HG03025 (cell line): Measurements from ENCODE around the gene TRIP10.
A peak's percentile ranks its signal among the peaks of the same experiment; 100 is the strongest.
"Not testable (repeated sequence)": the region's sequence is repeated elsewhere in the genome, so short reads cannot be mapped to it uniquely, and the experiment has no call there.

Source experiments
- ATAC-seq: cut with Tn5 transposase; IDR thresholded peaks from one replicate; pipeline ENCODE4 v1.9.1; 2021; ENCODE audit warnings: mild to moderate bottlenecking, moderate library complexity; ENCODE audit not compliant: unreplicated experiment, low FRiP score

TRIP10 gene

GRCh38 chr19:6739883-6740588 lies 556 bp downstream of the TRIP10 start:
- ATAC-seq = no peak

DNA sequence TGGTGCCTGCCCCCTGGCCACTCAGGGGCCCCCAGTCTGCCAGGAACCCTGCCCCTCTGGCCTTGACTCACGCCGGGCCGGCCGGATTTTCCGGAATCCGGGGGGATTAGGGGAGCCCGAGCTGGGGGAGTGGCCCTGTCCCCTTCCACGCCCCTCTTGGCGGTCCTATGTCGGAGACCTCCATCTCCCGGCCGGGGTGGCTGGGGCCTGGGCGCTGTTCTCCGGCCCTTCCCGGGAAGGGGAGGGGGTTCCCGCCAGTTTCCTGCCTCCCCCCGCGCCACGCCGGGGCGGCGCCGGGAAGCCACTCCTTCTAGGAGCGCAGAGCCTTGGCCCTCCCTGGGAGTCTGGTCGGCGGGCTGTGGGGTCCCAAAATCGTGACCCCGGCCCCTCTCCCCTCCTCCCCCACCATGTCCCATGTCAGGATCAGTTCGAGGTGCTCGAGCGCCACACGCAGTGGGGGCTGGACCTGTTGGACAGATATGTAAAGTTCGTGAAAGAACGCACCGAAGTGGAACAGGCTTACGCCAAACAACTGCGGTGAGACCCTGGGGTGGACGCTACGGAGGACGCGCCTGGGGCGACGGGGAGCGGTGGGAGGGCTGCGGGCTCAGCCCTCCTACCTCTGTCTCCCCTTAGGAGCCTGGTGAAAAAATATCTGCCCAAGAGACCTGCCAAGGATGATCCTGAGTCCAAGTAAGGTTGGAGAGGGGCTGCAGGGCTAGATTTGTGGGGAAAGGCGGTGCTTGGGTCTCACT lies 1.3 kb downstream of the TRIP10 start:
- ATAC-seq = no peak

DNA sequence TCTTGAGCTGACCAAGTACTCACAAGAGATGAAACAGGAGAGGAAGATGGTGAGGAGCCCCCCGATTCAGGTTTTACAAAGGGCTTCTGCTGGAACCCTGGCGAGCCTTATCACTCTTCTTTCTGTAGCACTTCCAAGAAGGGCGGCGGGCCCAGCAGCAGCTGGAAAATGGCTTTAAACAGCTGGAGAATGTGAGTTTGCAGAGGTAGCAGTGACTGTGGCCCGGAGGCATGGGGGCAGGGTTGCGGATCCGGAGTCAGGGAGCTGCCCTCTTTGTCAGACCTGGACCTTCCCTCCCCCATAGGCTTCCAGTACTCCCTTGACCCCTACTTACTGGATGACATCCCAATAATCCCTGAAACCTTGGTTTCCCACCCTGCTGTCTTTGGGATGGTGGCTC lies 3.6 kb downstream of the TRIP10 start:
- ATAC-seq = no peak

DNA sequence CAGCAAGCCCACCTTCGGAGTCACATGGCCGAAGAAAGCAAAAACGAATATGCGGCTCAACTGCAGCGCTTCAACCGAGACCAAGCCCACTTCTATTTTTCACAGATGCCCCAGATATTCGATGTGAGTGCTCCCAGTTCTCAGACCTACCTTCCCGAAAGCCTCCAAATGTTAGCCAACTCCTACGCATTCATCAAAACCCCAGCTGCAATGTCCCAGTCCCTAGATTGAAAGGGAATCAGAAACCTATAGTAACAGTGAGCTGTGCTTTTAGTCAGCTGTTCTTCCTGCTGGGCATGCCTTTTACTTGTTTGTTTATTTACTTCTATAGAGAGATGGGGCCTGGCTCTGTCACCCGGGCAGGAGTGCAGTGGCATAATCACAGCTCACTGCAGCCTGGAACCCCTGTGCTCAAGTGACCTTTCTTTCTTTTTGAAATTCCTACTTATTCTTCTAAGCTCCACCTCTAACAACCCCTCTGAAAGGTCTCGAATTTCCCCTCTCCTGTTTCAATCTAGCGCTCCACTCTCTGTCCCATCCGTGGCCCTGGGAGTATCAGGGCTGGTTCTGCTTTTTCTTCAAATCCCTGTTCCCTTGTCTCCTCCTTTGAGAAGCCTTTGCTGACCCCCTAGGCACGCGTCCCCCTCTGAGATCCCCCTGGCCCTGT lies 4.4 kb downstream of the TRIP10 start:
- no peak for ATAC-seq

DNA sequence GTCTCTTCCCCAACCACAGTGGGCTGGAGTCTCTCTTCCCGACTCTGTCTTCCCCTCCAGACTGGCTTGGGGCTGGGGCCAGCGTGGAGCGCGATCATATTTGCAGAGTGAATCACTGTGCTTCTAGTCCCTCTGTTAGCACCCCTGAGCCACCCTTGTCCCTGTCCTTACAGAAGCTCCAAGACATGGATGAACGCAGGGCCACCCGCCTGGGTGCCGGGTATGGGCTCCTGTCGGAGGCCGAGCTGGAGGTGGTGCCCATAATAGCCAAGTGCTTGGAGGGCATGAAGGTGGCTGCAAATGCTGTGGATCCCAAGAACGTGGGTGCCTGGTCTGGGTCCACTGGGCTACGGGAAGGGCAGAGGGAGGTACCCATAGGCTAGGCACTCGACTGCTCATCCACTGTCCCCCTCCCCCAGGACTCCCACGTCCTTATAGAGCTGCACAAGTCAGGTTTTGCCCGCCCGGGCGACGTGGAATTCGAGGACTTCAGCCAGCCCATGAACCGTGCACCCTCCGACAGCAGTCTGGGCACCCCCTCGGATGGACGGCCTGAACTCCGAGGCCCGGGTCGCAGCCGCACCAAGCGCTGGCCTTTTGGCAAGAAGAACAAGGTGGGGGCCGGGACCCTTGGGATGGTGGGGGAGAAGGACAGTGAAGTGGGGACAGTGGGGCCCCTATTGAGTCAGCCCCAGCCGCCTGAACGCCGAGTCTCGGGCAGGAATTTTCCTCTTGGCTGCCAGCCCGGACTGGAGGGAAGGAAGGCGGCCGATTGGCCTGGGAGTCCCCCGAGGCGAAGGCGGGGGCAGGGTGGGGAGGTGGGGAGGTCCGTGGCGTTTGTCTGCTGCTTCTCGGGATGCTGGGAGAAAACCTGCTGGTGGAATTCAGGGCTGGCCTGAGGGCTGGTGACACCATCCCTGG lies 5.2 kb downstream of the TRIP10 start:
- ATAC-seq = no peak

- ATAC-seq = no peak
These were observed 6.5 kb downstream of the TRIP10 start for GRCh38 chr19:6745965-6746364.

DNA sequence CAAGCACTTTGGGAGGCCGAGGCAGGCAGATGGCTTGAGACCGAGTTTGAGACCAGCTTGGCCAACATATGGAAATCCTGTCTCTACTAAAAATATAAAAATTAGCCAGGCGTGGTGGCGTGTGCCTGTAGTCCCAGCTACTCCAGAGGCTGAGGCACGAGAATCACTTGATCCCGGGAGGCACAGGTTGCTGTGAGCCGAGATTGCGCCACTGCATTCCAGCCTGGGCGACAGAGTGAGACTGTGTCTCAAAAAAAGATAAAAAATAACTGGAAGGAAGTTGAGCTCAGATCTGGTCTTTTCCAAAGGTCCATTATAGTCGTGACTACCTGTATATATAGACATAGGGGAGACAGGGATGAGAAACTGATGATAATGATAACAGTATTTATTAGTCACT lies 9.1 kb downstream of the TRIP10 start:
- not testable (repeated sequence) for ATAC-seq

DNA sequence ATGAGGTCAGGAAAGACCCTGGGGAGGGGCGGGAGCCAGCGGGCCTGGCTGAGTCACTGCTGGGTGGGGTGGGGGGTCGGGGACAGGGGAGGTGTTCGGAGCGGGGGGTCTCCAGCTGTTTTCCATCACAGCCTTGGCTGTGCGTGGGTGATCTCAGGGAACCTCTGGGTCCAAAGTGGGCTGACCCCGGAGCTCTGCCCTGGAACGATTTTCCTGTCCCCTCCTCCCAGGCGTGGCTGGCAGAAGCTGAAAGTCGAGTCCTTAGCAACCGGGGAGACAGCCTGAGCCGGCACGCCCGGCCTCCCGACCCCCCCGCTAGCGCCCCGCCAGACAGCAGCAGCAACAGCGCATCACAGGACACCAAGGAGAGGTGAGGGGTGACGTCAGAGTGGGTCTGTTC lies 10.6 kb downstream of the TRIP10 start:
- no peak for ATAC-seq

- ATAC-seq = no peak
These were observed 11.7 kb downstream of the TRIP10 start for GRCh38 chr19:6751189-6751588.

DNA sequence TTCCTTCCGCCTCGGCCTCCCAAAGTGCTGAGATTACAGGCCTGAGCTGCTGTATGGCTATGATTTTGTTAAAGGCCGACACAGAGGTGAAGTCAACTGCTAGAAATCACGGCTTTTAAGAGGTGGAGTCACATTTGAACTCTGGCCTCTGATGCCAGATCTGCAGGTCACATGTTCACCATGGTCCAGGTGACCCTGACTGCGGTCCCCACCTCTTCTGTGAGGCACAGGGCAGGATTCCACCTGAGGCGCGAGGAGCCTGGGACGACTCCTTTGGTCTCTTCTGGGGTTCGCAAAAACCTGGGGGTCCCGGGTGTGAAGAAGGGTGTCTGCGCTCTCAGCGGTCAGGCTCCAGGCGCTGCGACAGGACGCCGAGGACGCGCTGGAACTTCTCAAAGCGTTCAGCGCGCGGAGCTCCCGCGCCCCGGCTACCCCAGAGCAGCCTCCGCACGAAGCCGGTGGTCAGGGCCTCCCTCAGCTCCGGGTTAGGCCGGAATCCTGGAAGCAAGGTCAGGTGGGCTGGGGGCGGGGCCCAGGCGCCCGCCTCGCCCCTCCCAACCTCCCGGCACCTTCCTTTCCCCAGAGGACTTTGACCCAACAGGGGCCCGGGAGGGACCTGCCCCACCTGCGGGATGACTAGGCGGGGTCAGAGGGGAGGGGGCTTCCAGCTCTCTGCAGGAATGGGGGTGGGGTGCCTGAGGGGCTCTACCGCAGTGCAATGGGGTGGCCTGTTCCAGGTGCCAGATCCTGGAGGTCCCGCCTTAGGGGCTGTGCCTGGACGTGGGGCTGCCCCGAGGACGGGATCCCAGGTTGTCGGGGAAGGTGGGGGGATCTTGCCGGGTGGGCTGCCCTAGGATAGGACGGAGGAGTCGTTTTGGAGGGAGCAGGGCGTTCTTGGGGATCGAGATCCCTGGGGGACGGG lies 13.0 kb downstream of the TRIP10 start:
- no peak for ATAC-seq

DNA sequence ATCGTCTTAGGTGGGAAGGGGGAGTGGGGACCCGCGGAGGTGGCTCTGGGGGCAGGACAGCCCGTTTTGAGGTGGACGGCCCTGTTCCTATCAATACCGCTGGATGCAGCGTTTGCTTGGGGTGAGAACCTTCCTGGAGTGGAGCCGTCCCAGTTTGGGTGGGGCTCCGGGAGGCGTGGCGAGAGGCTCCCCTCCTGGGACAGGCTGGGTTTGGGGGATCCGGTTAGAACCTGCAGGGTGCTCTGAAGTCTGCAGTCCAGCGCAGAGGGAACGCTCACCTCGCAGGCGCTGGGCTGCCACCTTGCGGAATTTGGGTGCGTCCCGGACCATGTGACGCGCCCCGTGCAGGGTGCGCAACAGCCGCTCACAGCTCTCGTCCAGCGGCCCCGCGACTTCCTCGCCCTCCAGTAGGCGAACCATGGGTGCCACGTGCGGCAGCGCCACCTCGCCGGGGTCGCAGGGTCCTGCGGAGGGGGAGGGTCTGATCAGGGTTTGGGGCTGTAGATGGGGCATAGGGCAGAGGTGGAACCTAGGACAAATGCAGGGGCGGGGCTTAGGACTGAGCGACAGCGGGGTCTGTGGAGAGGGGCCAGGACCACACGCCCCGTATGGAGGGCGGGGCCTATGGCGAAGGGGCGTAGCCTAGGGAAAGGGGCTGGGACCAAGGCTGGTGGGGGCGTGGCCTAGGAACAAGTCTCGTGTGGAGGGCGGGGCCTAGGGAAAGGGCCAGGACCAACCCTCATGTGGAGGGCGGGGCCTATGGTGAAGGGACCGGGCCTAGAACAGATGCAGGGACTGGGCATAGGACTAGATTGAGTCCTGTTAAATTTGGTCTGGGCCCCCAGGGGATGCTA lies 13.9 kb downstream of the TRIP10 start:
- peak; percentile 55 for ATAC-seq

- ATAC-seq = no peak
These were observed 14.7 kb downstream of the TRIP10 start for GRCh38 chr19:6754136-6754535.

- ATAC-seq = no peak
These were observed 15.4 kb downstream of the TRIP10 start for GRCh38 chr19:6754653-6755463.

DNA sequence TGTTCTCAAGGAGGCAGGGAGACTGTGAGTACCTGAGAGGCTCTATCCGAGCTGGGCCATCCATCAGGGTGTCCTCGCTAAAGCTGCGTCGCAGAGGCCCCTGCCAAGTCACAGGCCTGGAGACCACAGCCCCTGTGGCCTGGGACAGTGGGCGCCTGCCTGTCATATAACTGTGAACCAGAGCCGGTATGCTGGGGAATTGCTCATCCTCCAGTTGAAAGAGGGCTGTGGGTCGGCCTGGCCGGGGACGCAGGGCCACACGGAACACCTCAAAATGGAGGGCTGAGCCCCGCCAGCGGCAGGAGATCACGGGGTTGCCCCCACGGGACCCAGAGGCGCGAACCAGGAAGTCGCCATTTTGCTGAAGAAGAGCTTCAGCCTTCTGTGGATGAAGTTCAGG lies 21.1 kb downstream of the TRIP10 start:
- ATAC-seq = no peak

DNA sequence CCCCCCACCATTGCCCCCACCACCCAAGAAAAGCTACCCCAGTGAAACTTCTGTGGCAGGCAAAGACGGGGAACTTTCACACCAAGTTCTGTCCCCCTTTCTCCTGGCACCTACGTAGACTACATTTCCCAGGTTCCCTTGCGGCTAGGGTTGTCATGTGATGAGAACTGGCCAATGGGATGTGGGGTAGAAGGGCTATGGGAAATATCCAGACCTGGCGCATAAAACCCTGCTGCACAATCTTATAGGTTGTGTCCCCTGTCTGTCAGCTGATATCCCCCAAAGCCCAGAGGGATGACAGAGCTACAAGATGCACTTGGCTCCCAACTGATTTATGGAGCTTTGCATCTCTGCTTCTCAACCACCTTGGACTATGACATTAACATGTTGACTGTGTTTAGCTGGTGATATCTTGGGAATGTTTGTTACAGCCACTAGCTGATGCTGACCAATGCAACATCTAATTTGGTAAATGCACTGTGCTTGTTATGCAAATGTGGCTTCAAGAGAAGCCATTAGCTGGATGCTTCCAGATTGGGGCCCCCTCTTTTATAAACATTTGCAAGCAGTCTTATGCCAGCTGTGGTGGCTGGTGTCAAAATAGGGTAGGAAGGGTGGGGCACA lies 21.7 kb downstream of the TRIP10 start:
- no peak for ATAC-seq

GRCh38 chr19:6762253-6762797 lies 22.8 kb downstream of the TRIP10 start:
- ATAC-seq = not testable (repeated sequence)

GRCh38 chr19:6765738-6766356 lies 26.4 kb downstream of the TRIP10 start:
- ATAC-seq = no peak
